GM12865 (cell line): Measurements from ENCODE around the gene CCND3.
A peak's percentile ranks its signal among the peaks of the same experiment; 100 is the strongest.

Experiments used
- DNase-seq: peaks from one replicate; pipeline ENCODE4 v3.0.0; 2010; ENCODE audit warnings: low read depth
- H3K4me3 ChIP-seq: 2 replicates; pipeline ENCODE4 v1.5.1; 2011; ENCODE audit warnings: mild to moderate bottlenecking, low read depth, low read length, control low read depth
- CTCF ChIP-seq: IDR thresholded peaks from 2 replicates; pipeline ENCODE4 v1.5.1; 2011; ENCODE audit warnings: low read length, control low read depth, low read depth, inconsistent platforms; ENCODE audit not compliant: insufficient read depth; ENCODE audit errors: missing control alignments

The CCND3 gene

GRCh38 chr6:41922154-41922553 is 19.5 kb downstream of the CCND3 start:
- peak overlapping the region; percentile 89 for H3K4me3 ChIP-seq
- DNase-seq: no peak
- TF ChIP-seq CTCF: no peak

GRCh38 chr6:41921712-41921998 is 20.0 kb downstream of the CCND3 start:
- TF ChIP-seq CTCF: no peak
- peak overlapping the region; percentile 89 for H3K4me3 ChIP-seq
- DNase-seq: no peak

- DNase-seq: peak; percentile 97
- TF ChIP-seq CTCF: peak; percentile 94
- H3K4me3 ChIP-seq: peak within 1 kb of the TSS; percentile 89
Measured at GRCh38 chr6:41920921-41921711, 20.5 kb downstream of the CCND3 start, which contains the start of the genes BYSL and MED20. Gene BYSL (plus strand): TSS chr6:41921499. CDS start chr6:41921563, 64 bp downstream. Gene MED20 (minus strand): TSS chr6:41921139. CDS start chr6:41921018, 121 bp downstream.

GRCh38 chr6:41917528-41917927 is 24.1 kb downstream of the CCND3 start:
- no peak for TF ChIP-seq CTCF
- no peak overlapping the region for H3K4me3 ChIP-seq
- DNase-seq: peak; percentile 49

- no peak for TF ChIP-seq CTCF
- no peak overlapping the region for H3K4me3 ChIP-seq
- no peak for DNase-seq
Measured at GRCh38 chr6:41914869-41915530, 26.6 kb downstream of the CCND3 start.

- DNase-seq: no peak
- H3K4me3 ChIP-seq: no peak overlapping the region
- no peak for TF ChIP-seq CTCF
Measured at GRCh38 chr6:41914343-41914742, 27.3 kb downstream of the CCND3 start.
